Stimulated activated CD8-positive, alpha-beta memory T cell treated with anti-CD3 and anti-CD28 coated beads, Interleukin-4, amount 100 ng/mL, for 1 hour (primary cell): Measurements from ENCODE around the gene TNNI3K.

Experiments used
- DNase-seq, 2 donors: peaks; one replicate each; pipeline ENCODE4 v3.0.0-alpha.2; 2020; ENCODE audit warnings: low read depth in 2 of 2, low spot score in 1 of 2

TNNI3K gene

DNA sequence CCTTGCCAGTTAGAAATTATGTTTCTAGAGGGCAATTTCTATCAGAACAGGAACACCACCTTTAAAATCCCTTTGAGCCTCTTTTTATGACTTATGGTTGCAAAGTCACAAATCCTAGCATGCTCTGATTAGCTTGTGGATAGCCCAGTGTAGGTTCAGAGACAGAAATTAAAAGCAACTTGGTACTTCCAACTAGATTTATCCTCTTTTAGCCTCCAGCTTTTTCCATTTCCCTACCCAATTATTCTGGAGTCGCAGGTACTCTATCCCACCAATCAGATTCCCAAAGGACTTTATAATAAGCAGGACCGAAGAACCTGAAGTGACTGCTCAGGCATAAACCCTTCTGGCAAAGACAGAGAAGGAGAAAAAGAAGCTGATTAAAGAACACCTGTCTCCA lies 310.6 kb downstream of the TNNI3K start:
- no peak for DNase-seq

DNA sequence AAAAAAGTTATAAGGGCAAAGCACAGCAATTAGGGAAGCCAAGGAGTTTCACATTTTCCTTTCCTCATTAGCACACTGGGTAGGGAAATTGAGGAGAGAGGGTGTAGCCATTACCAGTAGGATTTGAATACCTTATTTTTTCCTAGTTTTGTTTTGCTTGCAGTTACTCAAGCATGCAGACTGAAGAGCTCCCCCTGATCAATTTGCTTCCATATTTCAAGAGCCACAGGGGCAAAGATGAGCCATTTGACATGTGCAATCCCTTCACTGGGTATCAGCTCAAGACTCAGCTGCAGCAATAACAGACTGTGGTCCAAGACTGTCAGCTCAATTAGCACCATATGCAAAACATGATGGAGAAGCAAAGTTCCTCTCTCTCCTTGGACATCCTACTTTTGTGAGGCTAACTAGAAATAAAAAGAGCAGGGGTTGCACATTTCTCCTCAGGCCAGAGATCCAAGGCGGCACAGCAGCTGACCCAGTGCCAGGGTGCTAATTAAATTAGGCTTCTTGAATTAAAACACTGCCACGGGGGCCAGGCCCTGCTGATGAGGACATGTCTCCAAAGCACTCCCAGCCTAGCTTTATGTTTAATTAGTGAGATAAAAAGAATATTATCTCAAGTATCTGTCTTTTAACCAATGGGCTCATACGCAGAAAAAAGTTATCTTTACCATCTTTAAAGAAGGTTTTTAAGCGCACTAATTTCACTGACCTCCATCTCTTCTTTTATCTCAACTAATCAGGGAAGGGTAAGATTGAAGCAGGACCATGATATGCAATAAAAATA lies 314.0 kb downstream of the TNNI3K start:
- no peak for DNase-seq

- DNase-seq = no peak
Observed at GRCh38 chr1:74549932-74550331, 314.7 kb downstream of the TNNI3K start.

- no peak for DNase-seq
Observed at GRCh38 chr1:74570797-74571492, 335.8 kb downstream of the TNNI3K start.

- no peak for DNase-seq
Observed at GRCh38 chr1:74571493-74571800, 336.3 kb downstream of the TNNI3K start.

DNA sequence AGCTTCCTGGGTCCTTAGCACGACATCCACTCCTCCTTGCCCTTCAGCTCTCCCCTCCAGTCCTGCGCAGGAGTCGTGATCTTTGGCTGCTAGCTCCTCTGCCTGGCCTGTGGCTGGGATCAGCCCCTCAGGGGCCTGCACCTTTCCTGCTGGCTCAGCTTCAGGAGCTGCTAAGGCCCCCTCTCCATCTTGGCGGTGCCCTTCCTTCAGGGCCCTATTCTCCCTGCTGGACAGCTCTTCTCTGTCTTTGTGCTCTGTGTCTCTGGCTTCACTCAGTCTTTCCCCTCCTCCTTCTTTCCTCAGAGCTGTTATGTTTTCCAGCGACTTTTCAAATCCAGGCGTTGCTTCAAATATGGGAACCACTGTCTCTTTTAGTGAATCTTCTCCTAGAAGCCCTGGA lies 336.7 kb downstream of the TNNI3K start:
- DNase-seq = no peak

DNA sequence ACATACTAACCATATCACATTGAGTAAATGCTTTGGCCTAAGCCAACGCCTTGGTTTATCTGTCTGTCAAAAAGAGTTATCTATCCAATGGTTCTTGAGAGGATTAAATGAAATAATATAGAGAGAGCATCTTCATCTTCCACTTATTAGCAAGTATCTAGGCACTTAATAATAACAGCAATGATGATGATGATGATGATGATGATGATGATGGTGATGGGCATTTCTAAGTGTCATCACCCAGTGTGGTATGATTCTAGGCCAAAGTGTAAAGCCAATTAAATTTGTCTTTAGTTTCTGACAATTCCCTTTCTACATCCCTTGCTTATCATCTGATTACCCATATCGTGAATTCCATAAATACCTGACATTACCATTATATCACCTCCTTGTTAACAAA lies 342.9 kb downstream of the TNNI3K start:
- DNase-seq = no peak

- no peak for DNase-seq
Observed at GRCh38 chr1:74579425-74579824, 344.2 kb downstream of the TNNI3K start.

DNA sequence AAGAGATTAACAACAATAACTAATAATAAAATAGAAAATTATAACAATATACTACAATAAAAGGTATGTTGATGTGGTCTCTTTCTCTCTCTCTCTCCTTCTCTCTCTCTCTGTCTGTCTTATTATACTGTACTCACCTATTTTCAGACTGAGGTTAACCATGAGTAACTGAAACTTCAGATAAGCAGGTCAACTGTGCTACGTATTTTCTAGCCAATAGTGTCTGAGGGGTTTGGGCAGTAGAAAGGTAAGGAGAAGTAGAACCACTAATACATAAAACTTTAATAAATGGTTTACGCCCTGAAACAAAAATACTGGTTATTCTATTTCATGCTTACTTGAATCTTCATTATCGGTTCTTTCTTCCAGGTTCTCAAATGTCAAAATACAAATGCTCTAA lies 348.2 kb downstream of the TNNI3K start:
- DNase-seq = no peak

DNA sequence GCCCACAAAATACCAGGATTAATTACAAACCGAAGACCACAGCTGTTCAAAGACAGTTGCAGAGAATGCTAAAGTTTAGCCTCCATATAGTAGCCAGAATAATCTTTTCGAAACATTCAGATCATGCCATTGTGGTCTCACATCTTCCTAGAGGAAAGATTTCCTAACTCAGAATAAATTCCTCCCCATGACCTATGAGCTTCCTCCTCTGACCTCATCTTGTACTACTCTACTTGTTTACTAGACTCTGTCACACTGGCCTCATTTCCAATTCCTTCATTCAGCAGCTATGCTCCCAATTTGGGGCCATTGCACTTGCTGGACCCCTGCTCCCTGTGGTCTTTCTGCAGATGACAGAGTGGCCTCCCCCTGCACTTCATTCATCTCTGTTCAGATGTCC lies 349.0 kb downstream of the TNNI3K start:
- DNase-seq = no peak

- DNase-seq = no peak
Observed at GRCh38 chr1:74586253-74586897, 351.2 kb downstream of the TNNI3K start.

GRCh38 chr1:74587888-74588287 lies 352.7 kb downstream of the TNNI3K start:
- DNase-seq = no peak

GRCh38 chr1:74590288-74590687 lies 355.1 kb downstream of the TNNI3K start:
- no peak for DNase-seq

GRCh38 chr1:74591949-74592348 lies 356.8 kb downstream of the TNNI3K start:
- DNase-seq = no peak

DNA sequence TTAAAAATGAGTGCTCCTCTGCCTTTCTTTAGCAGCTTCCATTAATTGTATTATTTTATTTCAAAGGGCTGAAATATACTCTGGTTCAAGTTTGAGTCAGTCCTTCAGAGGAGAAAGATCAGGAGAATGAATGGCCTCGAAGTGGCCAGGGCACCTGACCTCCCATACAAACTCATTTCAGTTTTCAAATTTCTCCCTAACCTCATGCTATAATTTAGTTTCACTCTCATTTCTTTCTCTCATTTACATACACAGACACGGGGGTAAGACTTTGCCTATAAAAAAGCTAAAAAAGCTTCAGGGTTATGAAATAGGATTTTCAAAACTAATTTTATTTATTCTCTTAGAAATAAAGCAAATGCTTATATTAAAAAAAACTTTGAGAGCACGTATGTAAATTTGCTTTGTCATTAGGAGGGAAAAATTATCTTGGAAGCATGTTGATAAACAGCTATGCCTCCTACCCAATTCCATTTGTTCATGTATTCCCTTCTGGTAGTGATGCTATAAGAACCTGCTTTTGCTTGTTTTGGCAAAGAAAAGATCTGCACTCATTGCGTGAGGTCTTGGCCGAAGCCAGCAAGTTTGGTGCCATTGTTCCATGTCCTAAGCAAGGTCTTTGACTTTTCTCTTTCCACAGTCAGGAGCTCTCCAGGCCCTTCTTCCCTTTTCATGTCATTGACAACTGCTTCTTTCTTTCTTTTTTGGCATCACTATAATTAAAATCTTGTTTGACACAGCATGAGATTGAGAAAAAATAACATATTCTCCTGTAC lies 357.6 kb downstream of the TNNI3K start:
- DNase-seq = no peak
